ENCODE data around the gene SOX21.
"Not testable (repeated sequence)": the region's sequence is repeated elsewhere in the genome, so short reads cannot be mapped to it uniquely, and the experiment has no call there.

Gene SOX21

DNA sequence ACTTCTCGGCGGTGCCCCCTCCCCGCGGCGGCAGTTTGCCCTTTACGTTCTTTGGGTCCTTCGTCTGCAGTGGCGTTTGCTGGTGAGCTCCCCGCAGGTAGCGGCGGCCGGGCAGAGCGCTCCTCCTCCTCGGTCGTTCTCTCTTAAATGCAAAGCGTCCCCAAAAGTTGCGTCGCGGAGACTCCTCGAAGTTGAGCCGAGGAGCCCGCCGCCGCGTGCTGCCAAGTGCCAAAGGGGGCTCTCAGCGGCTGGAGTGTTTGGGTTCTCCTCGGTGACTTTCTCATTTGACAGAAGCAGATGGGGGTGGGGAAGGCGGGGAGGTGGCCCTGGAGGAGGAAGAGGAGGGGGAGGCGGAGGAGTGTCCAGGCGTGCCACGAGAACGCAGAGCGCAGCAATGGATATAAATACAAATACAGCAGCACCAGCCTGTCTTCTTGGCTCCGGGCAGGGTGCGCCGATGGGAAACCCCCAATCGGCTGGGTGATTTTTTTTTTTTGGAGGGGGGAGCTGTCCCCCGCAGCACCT, at the start of gene SOX21:
SOX21 (minus strand) TSS at position 259 of the 525 bp plus-strand sequence. CDS start 496 bp downstream, outside the sequence.
- DNase-seq (ENCODE audit: low read depth) = no peak

DNA sequence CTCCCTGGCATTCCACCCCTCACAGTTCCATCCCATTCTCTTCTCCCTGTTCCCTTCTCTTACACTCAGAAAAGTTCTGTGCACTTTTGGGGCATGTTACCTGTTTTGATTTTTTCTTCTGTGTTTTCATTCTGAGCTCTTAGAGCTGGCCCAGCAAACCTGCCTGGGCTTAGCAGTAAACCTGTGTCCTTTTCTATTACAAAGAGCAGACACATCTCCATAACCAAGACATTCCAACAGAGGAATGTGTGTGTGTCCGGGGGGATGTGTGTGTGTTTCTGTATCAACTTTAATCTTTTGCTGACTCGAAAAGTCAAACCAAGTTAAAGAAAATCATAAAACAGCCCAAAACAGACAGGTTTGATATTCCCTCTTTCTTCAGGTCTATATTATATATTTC, 49.1 kb upstream of the SOX21 start:
- no peak for DNase-seq (ENCODE audit: low read depth)

DNA sequence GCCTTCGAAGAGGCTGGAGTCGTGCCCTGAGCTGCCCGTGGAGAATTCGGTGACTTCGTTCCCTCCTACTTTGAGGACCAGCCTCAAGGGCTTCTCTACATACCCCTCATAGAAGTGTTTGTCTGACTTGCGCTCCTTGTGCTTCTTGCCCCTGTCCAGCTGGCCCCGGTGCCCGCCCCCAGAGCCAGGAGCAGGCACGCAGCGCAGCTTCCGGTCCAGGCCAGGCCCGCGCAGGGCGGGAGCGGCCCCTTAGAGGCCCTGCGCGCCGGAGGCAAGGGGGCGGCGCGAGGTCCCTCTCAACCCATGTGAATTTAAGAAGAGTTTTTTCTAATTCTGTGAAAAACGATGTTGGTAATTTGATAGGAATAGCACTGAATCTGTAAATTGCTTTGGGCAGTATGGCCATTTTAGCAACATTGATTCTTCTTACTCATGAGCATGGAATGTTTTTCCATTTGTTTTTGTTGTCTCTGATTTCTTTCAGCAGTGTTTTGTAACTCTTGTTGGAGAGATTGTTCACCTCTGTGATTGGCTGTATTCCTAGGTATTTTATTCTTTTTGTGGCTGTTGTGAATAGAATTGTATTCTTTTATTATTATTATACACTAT, 46.9 kb upstream of the SOX21 start:
- DNase-seq (ENCODE audit: low read depth) = no peak

GRCh38 chr13:94758436-94758960, 46.2 kb upstream of the SOX21 start:
- DNase-seq (ENCODE audit: low read depth) = no peak

DNA sequence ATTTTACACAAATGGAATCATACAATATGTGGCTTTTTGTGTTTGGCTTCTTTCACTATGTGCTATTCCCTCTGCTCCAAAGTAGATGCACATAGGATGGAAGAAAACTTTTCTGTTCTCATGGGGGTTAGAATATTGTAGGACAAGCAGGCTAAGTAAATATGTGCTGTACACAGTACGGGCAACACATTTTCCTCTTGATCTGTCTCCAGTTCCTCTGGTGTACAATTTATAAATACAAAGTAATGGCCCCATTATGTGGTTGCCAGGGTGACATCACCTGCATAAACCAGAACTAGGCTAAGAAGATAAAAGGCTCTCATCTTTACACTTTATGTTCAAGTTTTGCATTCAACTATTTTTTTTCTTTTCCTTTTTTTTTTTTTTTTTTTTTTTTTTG, 41.0 kb upstream of the SOX21 start:
- DNase-seq (ENCODE audit: low read depth) = no peak

DNA sequence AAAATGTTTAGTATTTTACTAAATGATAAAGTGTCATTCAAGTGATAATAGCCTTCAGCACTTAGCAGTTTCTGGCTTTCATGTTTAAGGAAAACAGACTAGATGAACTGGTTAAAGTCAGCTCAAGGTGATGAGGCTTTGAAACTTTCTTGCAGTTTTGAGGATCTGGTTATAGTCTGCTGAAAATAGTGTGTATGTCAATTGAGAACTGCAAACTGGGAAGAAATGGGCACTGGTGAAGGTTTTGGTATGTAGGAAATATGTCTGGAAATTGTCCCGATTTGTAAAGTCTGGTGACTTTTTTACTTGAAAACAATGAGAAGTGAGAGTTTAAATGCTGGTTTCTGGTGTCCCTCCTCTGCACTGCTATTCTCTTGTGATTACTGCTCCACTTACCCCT, 36.8 kb upstream of the SOX21 start:
- DNase-seq (ENCODE audit: low read depth) = no peak

- DNase-seq (ENCODE audit: low read depth) = no peak
Observed at GRCh38 chr13:94739235-94739634, 26.9 kb upstream of the SOX21 start.

- DNase-seq (ENCODE audit: low read depth) = no peak
Observed at GRCh38 chr13:94731028-94731427, 18.7 kb upstream of the SOX21 start.

GRCh38 chr13:94729941-94730340, 17.6 kb upstream of the SOX21 start:
- DNase-seq (ENCODE audit: low read depth) = not testable (repeated sequence)

- DNase-seq (ENCODE audit: low read depth) = no peak
Observed at GRCh38 chr13:94726425-94726824, 14.1 kb upstream of the SOX21 start.

- no peak for DNase-seq (ENCODE audit: low read depth)
Observed at GRCh38 chr13:94722609-94723345, 10.4 kb upstream of the SOX21 start.

DNA sequence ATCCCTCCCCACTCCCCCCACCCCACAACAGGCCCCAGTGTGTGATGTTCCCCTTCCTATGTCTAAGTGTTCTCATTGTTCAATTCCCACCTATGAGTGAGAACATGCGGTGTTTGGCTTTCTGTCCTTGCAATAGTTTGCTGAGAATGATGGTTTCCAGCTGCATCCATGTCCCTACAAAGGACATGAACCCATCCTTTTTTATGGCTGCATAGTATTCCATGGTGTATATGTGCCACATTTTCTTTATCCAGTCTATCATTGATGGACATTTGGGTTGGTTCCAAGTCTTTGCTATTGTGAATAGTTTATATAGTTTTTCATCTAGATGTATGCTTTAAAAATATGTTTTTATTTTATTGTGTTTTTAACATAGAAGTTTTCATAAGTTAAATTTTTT, 6.4 kb upstream of the SOX21 start:
- DNase-seq (ENCODE audit: low read depth) = not testable (repeated sequence)

DNA sequence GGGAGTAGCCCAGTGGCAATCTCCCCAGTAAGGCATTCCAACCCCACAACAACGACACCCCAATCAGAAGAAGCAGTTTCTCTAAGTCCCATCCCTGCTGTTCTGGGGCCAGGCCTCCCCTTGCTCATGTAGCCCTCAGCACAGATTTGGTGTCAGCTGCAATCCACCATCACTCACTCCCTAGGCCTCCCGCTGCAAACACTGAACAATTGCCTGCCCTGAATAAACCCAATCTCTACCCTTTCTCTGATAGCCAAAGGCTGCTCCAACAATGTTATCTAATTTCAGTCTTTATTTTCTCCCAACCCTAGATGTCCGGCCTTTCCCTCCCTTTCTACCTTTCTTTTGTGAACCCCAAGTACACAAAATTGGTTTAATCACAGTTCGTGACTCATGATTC, 5.6 kb upstream of the SOX21 start:
- DNase-seq (ENCODE audit: low read depth) = no peak

GRCh38 chr13:94716016-94716415, 3.7 kb upstream of the SOX21 start:
- no peak for DNase-seq (ENCODE audit: low read depth)

- DNase-seq (ENCODE audit: low read depth) = no peak
Observed at GRCh38 chr13:94713561-94714182, 1.3 kb upstream of the SOX21 start.

DNA sequence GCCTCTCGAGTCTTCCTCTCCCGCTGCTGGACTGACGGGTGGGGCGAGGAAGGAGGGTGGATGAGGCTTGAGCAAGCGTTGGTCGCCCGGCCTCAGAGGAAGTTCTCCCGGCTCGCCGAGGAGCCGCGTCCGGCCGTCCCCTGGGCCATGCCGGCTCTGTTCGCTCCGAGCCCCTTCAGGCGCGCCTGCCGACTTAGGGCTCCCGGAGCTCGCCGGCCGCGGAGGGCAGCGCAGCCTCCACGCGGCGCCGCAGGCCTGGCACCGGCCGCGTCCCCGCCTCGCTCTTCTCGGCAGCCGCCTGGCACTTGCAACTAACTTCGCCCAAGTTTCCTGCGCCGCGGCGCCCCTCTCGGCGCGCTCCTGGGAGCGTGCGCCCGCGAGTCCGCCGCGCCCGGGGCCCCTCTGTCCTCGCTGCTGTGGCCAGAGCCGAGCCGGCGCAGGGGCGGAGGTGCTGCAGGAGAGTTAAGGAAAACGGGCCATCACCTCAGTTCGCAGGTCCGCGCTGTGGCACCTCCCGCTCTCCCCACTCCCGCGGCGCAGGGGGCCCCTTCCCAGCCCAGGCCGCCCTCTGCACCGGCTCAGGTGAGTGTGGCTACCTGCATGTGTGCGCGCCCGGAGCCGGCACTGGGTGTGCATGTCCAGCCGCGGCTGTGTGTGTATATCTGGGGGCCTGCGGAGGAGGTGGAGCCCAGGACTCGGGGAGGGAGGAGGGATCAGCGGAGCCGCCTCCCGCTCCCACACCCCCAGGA, 641 bp upstream of the SOX21 start:
- peak; percentile 74 for DNase-seq (ENCODE audit: low read depth)

- DNase-seq (ENCODE audit: low read depth) = peak; percentile 38
Observed at GRCh38 chr13:94711561-94712286, 621 bp downstream of the SOX21 start.

DNA sequence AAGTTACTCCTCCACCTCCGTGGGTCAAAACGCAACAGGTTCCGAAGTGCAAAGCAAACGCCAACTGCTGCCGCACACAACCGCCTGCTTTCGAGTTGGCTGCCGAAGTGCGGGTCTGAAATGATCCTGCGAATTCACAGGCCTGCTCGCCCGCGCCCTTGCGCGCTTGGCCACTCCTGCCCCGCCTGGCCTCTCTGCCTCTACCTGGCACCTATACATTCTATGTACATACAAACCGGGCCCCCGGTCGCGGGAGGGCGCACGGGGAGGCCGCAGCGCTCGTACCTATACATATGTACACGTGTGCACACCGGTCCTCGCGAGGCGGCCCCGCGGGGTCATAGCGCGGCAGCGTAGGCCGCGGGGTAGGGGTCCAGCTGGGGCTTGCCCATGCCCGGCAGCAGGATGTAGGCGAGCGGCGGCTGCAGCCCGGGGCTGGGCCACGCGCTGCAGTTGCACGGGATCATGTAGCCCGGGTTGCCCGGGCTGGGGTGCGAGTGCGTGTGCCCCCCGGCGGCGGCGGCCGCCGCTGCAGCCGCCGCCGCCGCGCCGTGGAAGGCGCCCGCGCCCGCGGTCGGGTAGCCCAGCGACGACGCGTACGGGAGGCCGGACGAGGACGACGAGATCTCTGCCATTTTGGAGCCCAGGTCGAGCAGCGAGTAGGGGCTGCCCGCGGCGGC, 1.3 kb downstream of the SOX21 start:
- DNase-seq (ENCODE audit: low read depth) = no peak

- no peak for DNase-seq (ENCODE audit: low read depth)
Observed at GRCh38 chr13:94710065-94710781, 2.1 kb downstream of the SOX21 start.

Measured in iris pigment epithelial cell (primary cell).